Smooth muscle cell (in vitro differentiated cells): Measurements from ENCODE around the gene TMEM50B. TPM values are rescaled to one million over a fixed set of nuclear protein-coding genes. Genes with fewer than 3 reads are reported as not detected.

Source experiments
- DNase-seq: peaks from one replicate; lab custom pipeline; 2025; ENCODE audit not compliant: unreplicated experiment; lab: John Stamatoyannopoulos, UW
- H2AFZ ChIP-seq: fragments of 200-600 bp; sonication (generic); 2 replicates; pipeline ENCODE4 v1.6.0; 2016; ENCODE audit warnings: antibody characterized with exemption, low read depth, mild to moderate bottlenecking
- H3F3A ChIP-seq: fragments of 200-600 bp; sonication (generic); 2 replicates; pipeline ENCODE4 v1.6.0; 2017; ENCODE audit warnings: antibody characterized with exemption, low read depth
- H3K27ac ChIP-seq: fragments of 200-600 bp; sonication (generic); 2 replicates; pipeline ENCODE4 v1.5.1; 2016; ENCODE audit warnings: low read depth, mild to moderate bottlenecking
- H3K27me3 ChIP-seq: fragments of 200-600 bp; sonication (generic); 2 replicates; pipeline ENCODE4 v1.6.1; 2016; ENCODE audit warnings: low read depth, mild to moderate bottlenecking
- H3K36me3 ChIP-seq: fragments of 200-600 bp; sonication (generic); 2 replicates; pipeline ENCODE4 v1.5.1; 2016; ENCODE audit warnings: low read depth
- H3K4me1 ChIP-seq: fragments of 200-600 bp; sonication (generic); 2 replicates; pipeline ENCODE4 v1.5.1; 2016; ENCODE audit warnings: low read depth
- H3K4me2 ChIP-seq: fragments of 200-600 bp; sonication (generic); 2 replicates; pipeline ENCODE4 v1.6.0; 2016; ENCODE audit warnings: mild to moderate bottlenecking
- H3K4me3 ChIP-seq: fragments of 200-600 bp; sonication (generic); 2 replicates; pipeline ENCODE4 v1.5.1; 2016; ENCODE audit warnings: mild to moderate bottlenecking
- H3K79me2 ChIP-seq: fragments of 200-600 bp; sonication (generic); 2 replicates; pipeline ENCODE4 v1.6.0; 2016; ENCODE audit warnings: low read depth, mild to moderate bottlenecking
- H3K9ac ChIP-seq: fragments of 200-600 bp; sonication (generic); 2 replicates; pipeline ENCODE4 v1.6.0; 2016; ENCODE audit warnings: low read depth
- H3K9me3 ChIP-seq: fragments of 200-600 bp; sonication (generic); replicated peaks from 2 replicates; pipeline ENCODE4 v1.5.1; 2016; ENCODE audit warnings: low read depth
- H4K20me1 ChIP-seq: fragments of 200-600 bp; sonication (generic); 2 replicates; pipeline ENCODE4 v1.6.0; 2016; ENCODE audit warnings: low read depth
- CTCF ChIP-seq: fragments of 200-600 bp; sonication (generic); IDR thresholded peaks from 2 replicates; pipeline ENCODE4 v1.5.1; 2017; ENCODE audit warnings: borderline replicate concordance, mild to moderate bottlenecking, antibody characterized with exemption; ENCODE audit not compliant: insufficient read depth, poor library complexity, severe bottlenecking
- WGBS: methylation state at CpG from one replicate; pipeline ENCODE4 v1.1.7; 2016; ENCODE audit warnings: low lambda C conversion rate; 5-methylcytosine and 5-hydroxymethylcytosine counted together
- polyA plus RNA-seq: library from polyadenylated mRNA; unstranded; fragments of >200 nt; fragmentation: Nextera tagmentation; extraction: Ambion mirVana; gene quantifications from 2 replicates; pipeline ENCODE4 v1.2.1, GENCODE V29; 2016
- total RNA-seq: library from RNA; depleted of rRNA; stranded (reverse); fragments of >200 nt; gene quantifications from 2 replicates; pipeline ENCODE4 v1.2.3, GENCODE V29; 2014

The TMEM50B gene
- total and polyA plus RNA-seq, 2 experiments from 2014 or later = 31.4 to 42.9 TPM

DNA sequence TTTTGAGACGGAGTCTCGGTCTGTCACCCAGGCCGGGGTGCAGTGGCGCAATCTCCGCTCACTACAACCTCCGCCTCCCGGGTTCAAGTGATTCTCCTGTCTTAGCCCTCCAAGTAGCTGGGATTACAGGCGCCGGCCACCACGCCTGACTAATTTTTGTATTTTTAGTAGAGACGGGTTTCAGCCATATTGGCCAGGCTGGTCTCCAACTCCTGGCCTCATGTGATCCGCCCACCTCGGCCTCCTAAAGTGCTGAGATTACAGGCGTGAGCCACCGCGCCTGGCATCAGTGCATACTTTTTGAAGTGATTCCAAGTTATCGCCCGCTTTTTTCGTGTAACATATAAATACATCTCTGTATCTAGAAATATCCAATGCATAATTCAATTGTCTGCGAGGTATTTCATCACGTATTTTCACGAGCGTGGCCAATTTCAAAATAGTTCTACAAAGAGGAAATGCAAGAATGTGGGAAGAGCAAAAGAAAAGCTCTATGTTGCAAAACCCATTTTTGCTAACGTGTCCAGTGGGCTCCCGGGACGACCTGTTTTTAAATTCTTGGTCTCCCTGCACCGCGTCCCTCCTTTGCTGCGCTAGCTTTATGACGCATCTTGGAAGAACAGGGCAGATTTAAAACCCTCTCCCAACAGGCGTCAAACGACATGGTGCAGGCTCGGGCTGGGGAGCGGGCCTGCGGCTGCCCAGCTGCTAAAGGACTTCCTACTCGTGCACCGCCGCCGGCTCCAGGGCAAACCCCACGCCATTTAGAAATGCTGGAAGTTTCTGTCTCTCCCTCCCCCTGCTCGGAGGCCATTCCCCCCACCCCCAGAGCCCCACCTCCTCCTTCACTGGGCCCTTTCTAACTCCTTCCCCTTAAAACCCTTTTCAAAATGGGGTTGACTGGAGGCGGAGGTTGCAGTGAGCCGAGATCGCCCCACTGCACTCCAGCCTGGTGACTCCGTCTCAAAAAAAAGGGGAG lies 77.5 kb downstream of the TMEM50B start:
- WGBS = 47% methylated on average over 42 of the region's 45 CpGs

GRCh38 chr21:33401630-33401992 lies 78.2 kb downstream of the TMEM50B start:
- Histone ChIP-seq H3K4me1 (no peaks in the 10 kb centered on the region), H2AFZ (no peak overlapping the region), H4K20me1 (peaks cover 22% of the 10 kb centered on the region), H3K27ac (peak overlapping the region; percentile 95), H3K9me3 (no peaks in the 10 kb centered on the region), H3F3A (peaks cover 19% of the 10 kb centered on the region), H3K36me3 (no peaks in the 10 kb centered on the region), H3K79me2 (peaks cover 32% of the 10 kb centered on the region), H3K9ac (no peak overlapping the region), H3K4me3 (no peak overlapping the region), H3K27me3 (no peaks in the 10 kb centered on the region), H3K4me2 (no peak overlapping the region)
- WGBS = 92% methylated on average over 6 of the region's 6 CpGs
- DNase-seq = no peak
- no peak for TF ChIP-seq CTCF

More for the DNA sequence above, 77.5 kb downstream of the TMEM50B start:
- peaks cover 29% of the 10 kb centered on the region for H4K20me1 ChIP-seq
- H2AFZ ChIP-seq = no peak overlapping the region
- peak overlapping the region; percentile 95 for H3K27ac ChIP-seq
- no peaks in the 10 kb centered on the region for H3K27me3 ChIP-seq
- no peaks in the 10 kb centered on the region for H3K4me1 ChIP-seq
- peaks cover 38% of the 10 kb centered on the region for H3K79me2 ChIP-seq
- no peaks in the 10 kb centered on the region for H3K9me3 ChIP-seq
- no peaks in the 10 kb centered on the region for H3K36me3 ChIP-seq
- peaks cover 17% of the 10 kb centered on the region for H3F3A ChIP-seq
- no peak for TF ChIP-seq CTCF
- peak overlapping the region; percentile 79 for H3K9ac ChIP-seq
- peak overlapping the region; percentile 78 for H3K4me3 ChIP-seq
- DNase-seq = peak; percentile 51
- H3K4me2 ChIP-seq = peak overlapping the region; percentile 93

Other genes starting within 250 kb of the TMEM50B start
- gene IL10RB, start 213.6 kb downstream of the TMEM50B start, total RNA-seq = 33.4 and 34.4 TPM in 2 replicates
- gene IL10RB, start 213.6 kb downstream of the TMEM50B start, polyA plus RNA-seq = 35.2 and 40.2 TPM in 2 replicates
- gene IFNAR1, start 155.0 kb downstream of the TMEM50B start, total RNA-seq = 56.6 and 93.0 TPM in 2 replicates
- 36.7 and 37.1 TPM in 2 replicates for gene IFNAR1, start 155.0 kb downstream of the TMEM50B start, polyA plus RNA-seq
- gene IFNGR2, start 76.6 kb downstream of the TMEM50B start, total RNA-seq = 117 and 134 TPM in 2 replicates
- 127 and 132 TPM in 2 replicates for gene IFNGR2, start 76.6 kb downstream of the TMEM50B start, polyA plus RNA-seq
- 0.85 and 3.7 TPM in 2 replicates for gene DNAJC28, start 11.7 kb upstream of the TMEM50B start, total RNA-seq
- 0.69 and 1.3 TPM in 2 replicates for gene DNAJC28, start 11.7 kb upstream of the TMEM50B start, polyA plus RNA-seq
- gene GART, start 62.1 kb upstream of the TMEM50B start, total RNA-seq = 38.3 and 62.1 TPM in 2 replicates
- 29.0 and 31.5 TPM in 2 replicates for gene GART, start 62.1 kb upstream of the TMEM50B start, polyA plus RNA-seq
- 164 and 304 TPM in 2 replicates for gene SON, start 63.1 kb upstream of the TMEM50B start, total RNA-seq
- 286 and 404 TPM in 2 replicates for gene SON, start 63.1 kb upstream of the TMEM50B start, polyA plus RNA-seq
- gene DONSON, start 108.7 kb upstream of the TMEM50B start, total RNA-seq = 39.9 and 41.7 TPM in 2 replicates
- 38.0 and 41.0 TPM in 2 replicates for gene DONSON, start 108.7 kb upstream of the TMEM50B start, polyA plus RNA-seq
- 36.7 and 48.3 TPM in 2 replicates for gene CRYZL1, start 161.8 kb upstream of the TMEM50B start, total RNA-seq
- 37.7 and 39.9 TPM in 2 replicates for gene CRYZL1, start 161.8 kb upstream of the TMEM50B start, polyA plus RNA-seq
- gene ITSN1, start 162.5 kb upstream of the TMEM50B start, total RNA-seq = 39.8 and 76.5 TPM in 2 replicates
- gene ITSN1, start 162.5 kb upstream of the TMEM50B start, polyA plus RNA-seq = 36.4 and 41.8 TPM in 2 replicates